SK-N-SH (cell line): Measurements from ENCODE around the gene HLTF.

Experiments used
- NFIC ChIP-seq: IDR thresholded peaks from 2 replicates; pipeline ENCODE4 v1.4.0; 2012; ENCODE audit warnings: borderline replicate concordance
- SIN3A ChIP-seq: IDR thresholded peaks from 2 replicates; pipeline ENCODE4 v1.6.1; 2012; ENCODE audit warnings: low read depth, mild to moderate bottlenecking, low read length, moderate library complexity, borderline replicate concordance
- TF ChIP-seq, protein P1 (sequence below): fragments of 200-600 bp; sonication (generic); IDR thresholded peaks from 2 replicates; pipeline ENCODE4 v1.6.1; 2017; ENCODE audit warnings: antibody characterized with exemption, mild to moderate bottlenecking, moderate library complexity

DNA sequence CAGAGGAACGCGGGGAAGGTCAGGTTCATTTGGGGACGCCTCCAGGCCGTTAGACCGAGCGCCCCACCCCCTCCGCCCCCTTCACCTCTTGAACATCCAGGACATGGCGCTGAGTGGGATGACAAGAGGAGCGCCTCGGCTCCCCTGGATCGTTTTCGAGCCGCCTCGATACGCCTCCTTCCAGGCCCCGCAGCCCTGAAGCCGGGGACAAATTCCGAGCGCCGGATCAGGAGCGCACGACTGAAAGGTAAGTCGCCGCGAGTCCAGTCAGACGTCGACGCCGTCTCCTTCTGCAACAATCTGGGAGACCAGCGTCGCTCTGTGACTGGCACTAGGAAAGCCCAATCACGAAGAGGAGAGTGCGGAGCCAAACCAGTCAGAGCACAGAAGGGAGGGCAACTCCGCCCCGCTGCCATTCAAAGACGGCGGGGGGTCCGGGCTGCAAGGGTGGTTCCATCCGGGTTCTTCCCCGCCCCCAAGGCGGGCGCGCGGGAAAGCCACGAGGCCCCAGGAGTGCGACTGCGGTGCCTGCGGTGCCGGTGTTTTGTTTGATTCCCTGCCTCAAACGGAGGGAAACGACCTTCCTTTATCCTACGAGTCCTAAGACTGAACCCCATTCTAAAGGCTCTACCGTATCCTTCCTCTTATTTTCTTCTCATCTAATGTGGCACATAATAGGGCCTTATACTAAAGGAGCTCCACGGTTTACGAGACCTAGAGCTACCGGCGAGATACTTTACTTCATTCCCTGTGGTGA lies at the start of gene HLTF:
- TF ChIP-seq, protein P1, sequence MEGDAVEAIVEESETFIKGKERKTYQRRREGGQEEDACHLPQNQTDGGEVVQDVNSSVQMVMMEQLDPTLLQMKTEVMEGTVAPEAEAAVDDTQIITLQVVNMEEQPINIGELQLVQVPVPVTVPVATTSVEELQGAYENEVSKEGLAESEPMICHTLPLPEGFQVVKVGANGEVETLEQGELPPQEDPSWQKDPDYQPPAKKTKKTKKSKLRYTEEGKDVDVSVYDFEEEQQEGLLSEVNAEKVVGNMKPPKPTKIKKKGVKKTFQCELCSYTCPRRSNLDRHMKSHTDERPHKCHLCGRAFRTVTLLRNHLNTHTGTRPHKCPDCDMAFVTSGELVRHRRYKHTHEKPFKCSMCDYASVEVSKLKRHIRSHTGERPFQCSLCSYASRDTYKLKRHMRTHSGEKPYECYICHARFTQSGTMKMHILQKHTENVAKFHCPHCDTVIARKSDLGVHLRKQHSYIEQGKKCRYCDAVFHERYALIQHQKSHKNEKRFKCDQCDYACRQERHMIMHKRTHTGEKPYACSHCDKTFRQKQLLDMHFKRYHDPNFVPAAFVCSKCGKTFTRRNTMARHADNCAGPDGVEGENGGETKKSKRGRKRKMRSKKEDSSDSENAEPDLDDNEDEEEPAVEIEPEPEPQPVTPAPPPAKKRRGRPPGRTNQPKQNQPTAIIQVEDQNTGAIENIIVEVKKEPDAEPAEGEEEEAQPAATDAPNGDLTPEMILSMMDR: no peak
- peak; percentile 37; the same call in 1 of the 2 replicates for TF ChIP-seq NFIC
- TF ChIP-seq SIN3A: no peak
